RPMI8226 (cell line): ENCODE results near the gene SLC7A9.
"Not testable (repeated sequence)": the region's sequence is repeated elsewhere in the genome, so short reads cannot be mapped to it uniquely, and the experiment has no call there.

Experiments used
- DNase-seq: peaks from one replicate; pipeline ENCODE4 v3.0.0-alpha.2; 2015

The SLC7A9 gene

GRCh38 chr19:32863301-32863700, 6.3 kb downstream of the SLC7A9 start:
- no peak for DNase-seq

GRCh38 chr19:32862741-32863140, 6.8 kb downstream of the SLC7A9 start:
- no peak for DNase-seq

GRCh38 chr19:32862173-32862572, 7.4 kb downstream of the SLC7A9 start:
- DNase-seq, result no peak

GRCh38 chr19:32861596-32861995, 8.0 kb downstream of the SLC7A9 start:
- no peak for DNase-seq

- DNase-seq, result no peak
These were observed 10.0 kb downstream of the SLC7A9 start for GRCh38 chr19:32859591-32859990.

- DNase-seq, result no peak
These were observed 11.0 kb downstream of the SLC7A9 start for GRCh38 chr19:32858559-32858958.

GRCh38 chr19:32858155-32858554, 11.4 kb downstream of the SLC7A9 start:
- no peak for DNase-seq

- DNase-seq, result peak; percentile 30
These were observed 12.0 kb downstream of the SLC7A9 start for GRCh38 chr19:32857584-32857983.

- not testable (repeated sequence) for DNase-seq
These were observed 12.7 kb downstream of the SLC7A9 start for GRCh38 chr19:32856818-32857217.

GRCh38 chr19:32852216-32852615, 17.4 kb downstream of the SLC7A9 start:
- no peak for DNase-seq

GRCh38 chr19:32848035-32848434, 21.5 kb downstream of the SLC7A9 start:
- DNase-seq, result not testable (repeated sequence)

GRCh38 chr19:32843716-32844245, 25.8 kb downstream of the SLC7A9 start:
- no peak for DNase-seq

- DNase-seq, result no peak
These were observed 27.5 kb downstream of the SLC7A9 start for GRCh38 chr19:32842061-32842460.

- DNase-seq, result no peak
These were observed 32.0 kb downstream of the SLC7A9 start for GRCh38 chr19:32837531-32837930.

GRCh38 chr19:32833388-32833787, 36.2 kb downstream of the SLC7A9 start:
- not testable (repeated sequence) for DNase-seq

- not testable (repeated sequence) for DNase-seq
These were observed 36.7 kb downstream of the SLC7A9 start for GRCh38 chr19:32832825-32833224.

- DNase-seq, result not testable (repeated sequence)
These were observed 37.5 kb downstream of the SLC7A9 start for GRCh38 chr19:32832094-32832493.

- DNase-seq, result no peak
These were observed 38.0 kb downstream of the SLC7A9 start for GRCh38 chr19:32831611-32832010.

- no peak for DNase-seq
These were observed 39.1 kb downstream of the SLC7A9 start for GRCh38 chr19:32830231-32831014.

- DNase-seq, result no peak
These were observed 40.1 kb downstream of the SLC7A9 start for GRCh38 chr19:32829345-32829896.

- DNase-seq, result peak; percentile 28
These were observed 40.8 kb downstream of the SLC7A9 start for GRCh38 chr19:32828643-32829344.

- no peak for DNase-seq
These were observed 41.4 kb downstream of the SLC7A9 start for GRCh38 chr19:32828139-32828538.

- DNase-seq, result no peak
These were observed 44.5 kb downstream of the SLC7A9 start for GRCh38 chr19:32824916-32825608.
